BLaER1 (cell line): ENCODE results near the gene ZPBP.
"Not testable (repeated sequence)": the region's sequence is repeated elsewhere in the genome, so short reads cannot be mapped to it uniquely, and the experiment has no call there.

Experiments
- H3K27ac ChIP-seq: shearing (Covaris generic); formaldehyde crosslinking; 2 replicates; pipeline ENCODE4 v1.8.1; 2022
- H3K27me3 ChIP-seq: shearing (Covaris generic); formaldehyde crosslinking; 2 replicates; pipeline ENCODE4 v1.8.1; 2022
- H3K36me3 ChIP-seq: shearing (Covaris generic); formaldehyde crosslinking; 2 replicates; pipeline ENCODE4 v1.8.1; 2022
- H3K4me1 ChIP-seq: shearing (Covaris generic); formaldehyde crosslinking; 2 replicates; pipeline ENCODE4 v1.8.1; 2022
- H3K4me2 ChIP-seq: shearing (Covaris generic); formaldehyde crosslinking; 2 replicates; pipeline ENCODE4 v1.8.1; 2022
- H3K4me3 ChIP-seq: shearing (Covaris generic); formaldehyde crosslinking; 2 replicates; pipeline ENCODE4 v1.8.1; 2022
- H3K9ac ChIP-seq: shearing (Covaris generic); formaldehyde crosslinking; 2 replicates; pipeline ENCODE4 v1.8.1; 2022
- H3K9me3 ChIP-seq: shearing (Covaris generic); formaldehyde crosslinking; 2 replicates; pipeline ENCODE4 v1.8.1; 2022
- H4K20me1 ChIP-seq: shearing (Covaris generic); formaldehyde crosslinking; 2 replicates; pipeline ENCODE4 v1.8.1; 2022
- Cebpa-rat ChIP-seq: shearing (Covaris generic); IDR thresholded peaks from 2 replicates; pipeline ENCODE4 v1.8.1; 2022

The ZPBP gene

DNA sequence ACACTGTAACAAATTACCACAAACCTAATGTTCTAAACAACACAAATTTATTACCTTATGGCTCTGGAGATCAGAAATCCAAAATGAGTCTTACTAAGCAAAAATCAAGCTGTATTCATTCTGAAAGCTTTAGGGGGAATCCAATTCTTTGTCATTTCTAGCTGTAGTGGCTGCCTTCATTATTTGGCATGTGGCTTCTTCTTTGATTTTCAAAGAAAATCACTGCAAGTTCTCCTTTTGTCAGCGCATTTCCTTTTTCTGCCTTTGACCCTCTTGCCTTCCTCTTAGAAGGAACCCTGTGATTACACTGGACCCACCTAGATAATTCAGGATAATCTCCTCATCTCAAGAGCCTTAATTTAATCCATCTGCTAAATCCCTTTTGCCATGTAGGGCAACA lies 36.9 kb downstream of the ZPBP start:
- no peaks in the 10 kb centered on the region for H3K27me3 ChIP-seq
- H3K9me3 ChIP-seq, result no peaks in the 10 kb centered on the region
- H4K20me1 ChIP-seq, result no peaks in the 10 kb centered on the region
- H3K36me3 ChIP-seq, result no peaks in the 10 kb centered on the region
- H3K9ac ChIP-seq, result no peak overlapping the region
- H3K4me2 ChIP-seq, result no peak overlapping the region
- no peak for TF ChIP-seq Cebpa-rat
- no peak overlapping the region for H3K4me3 ChIP-seq
- no peak overlapping the region for H3K27ac ChIP-seq
- no peaks in the 10 kb centered on the region for H3K4me1 ChIP-seq

DNA sequence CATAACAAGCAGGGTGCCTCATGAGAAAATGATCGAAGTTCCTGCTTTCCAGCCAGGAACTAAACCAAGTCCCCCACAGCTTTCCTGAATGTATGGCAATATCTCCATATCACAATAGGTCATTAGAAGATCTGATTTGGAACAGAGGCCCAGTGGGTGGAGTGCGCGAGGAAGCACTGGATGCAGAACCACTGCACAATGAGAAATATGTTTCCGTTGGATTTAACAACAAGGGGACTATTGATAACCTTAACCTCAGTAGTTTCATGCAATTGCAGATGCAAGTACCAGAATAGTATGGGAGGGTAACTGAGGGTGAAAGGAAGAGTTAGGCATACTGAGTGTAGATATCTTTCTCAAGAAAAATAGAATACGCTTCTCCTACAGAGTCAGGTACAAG lies 45.3 kb downstream of the ZPBP start:
- Histone ChIP-seq H3K36me3 (no peaks in the 10 kb centered on the region), H3K27ac (no peak overlapping the region), H3K4me1 (no peaks in the 10 kb centered on the region), H3K27me3 (no peaks in the 10 kb centered on the region), H3K9me3 (peaks cover 11% of the 10 kb centered on the region; the same call in 1 of the 2 replicates), H3K4me3 (no peak overlapping the region), H4K20me1 (no peaks in the 10 kb centered on the region), H3K9ac (no peak overlapping the region), H3K4me2 (no peak overlapping the region)
- no peak for TF ChIP-seq Cebpa-rat

- H3K9ac ChIP-seq, H3K27me3 ChIP-seq, H3K27ac ChIP-seq, H3K9me3 ChIP-seq, H3K36me3 ChIP-seq, H4K20me1 ChIP-seq, H3K4me2 ChIP-seq, H3K4me3 ChIP-seq, H3K4me1 ChIP-seq: not testable (repeated sequence)
Measured at GRCh38 chr7:50041165-50041564, 51.9 kb downstream of the ZPBP start.

- Histone ChIP-seq H3K36me3 (no peaks in the 10 kb centered on the region), H3K27me3 (no peaks in the 10 kb centered on the region), H3K4me1 (no peaks in the 10 kb centered on the region), H3K9ac (no peak overlapping the region), H3K9me3 (no peaks in the 10 kb centered on the region), H4K20me1 (no peaks in the 10 kb centered on the region), H3K27ac (no peak overlapping the region), H3K4me3 (no peak overlapping the region), H3K4me2 (no peak overlapping the region)
- no peak for TF ChIP-seq Cebpa-rat
Measured at GRCh38 chr7:50037086-50037485, 56.0 kb downstream of the ZPBP start.

DNA sequence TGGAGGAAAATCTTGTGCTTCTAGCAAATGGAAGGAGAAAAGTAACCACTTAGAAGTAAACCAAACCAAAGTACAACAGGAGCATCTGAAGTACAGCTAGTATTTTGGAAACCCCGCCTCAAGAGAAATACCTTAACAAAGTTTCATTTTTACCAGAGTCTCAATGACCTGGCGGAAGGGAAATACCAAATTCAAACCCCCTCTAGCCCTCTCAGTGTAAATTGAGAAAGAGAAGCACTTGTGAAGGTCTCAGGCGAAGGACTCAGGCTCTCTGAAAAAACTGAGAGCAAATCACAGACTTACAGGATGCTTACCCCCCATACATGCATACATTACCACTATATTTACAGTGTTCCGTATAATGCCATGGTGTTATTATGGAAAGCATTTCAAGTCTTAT lies 70.1 kb downstream of the ZPBP start:
- H3K4me3 ChIP-seq, result no peak overlapping the region
- no peak overlapping the region for H3K9ac ChIP-seq
- H3K27me3 ChIP-seq, result no peaks in the 10 kb centered on the region
- H3K4me1 ChIP-seq, result no peaks in the 10 kb centered on the region
- H3K9me3 ChIP-seq, result no peaks in the 10 kb centered on the region
- H3K27ac ChIP-seq, result no peak overlapping the region
- H4K20me1 ChIP-seq, result no peaks in the 10 kb centered on the region
- no peaks in the 10 kb centered on the region for H3K36me3 ChIP-seq
- TF ChIP-seq Cebpa-rat, result no peak
- no peak overlapping the region for H3K4me2 ChIP-seq

DNA sequence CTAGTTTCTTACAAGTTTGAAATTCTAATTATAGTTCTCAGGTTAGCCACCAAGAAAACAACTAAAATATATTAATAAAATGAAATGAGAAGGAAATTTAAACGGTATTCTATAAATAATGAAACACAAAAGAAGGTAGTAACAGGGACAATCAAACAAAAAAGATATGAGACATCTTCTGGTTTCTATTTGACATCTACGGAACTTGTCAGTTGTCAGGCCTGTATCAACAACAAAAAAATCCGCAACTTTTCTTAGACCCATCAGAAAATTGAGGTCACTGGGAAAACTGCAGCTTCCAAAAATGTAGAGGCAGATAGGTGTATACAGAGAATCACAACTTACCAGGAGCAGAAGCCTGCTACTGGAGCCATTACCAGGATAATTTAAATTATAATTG lies 70.6 kb downstream of the ZPBP start:
- Histone ChIP-seq H3K9ac (no peak overlapping the region), H3K9me3 (no peaks in the 10 kb centered on the region), H3K27ac (no peak overlapping the region), H3K4me3 (no peak overlapping the region), H3K36me3 (no peaks in the 10 kb centered on the region), H3K4me2 (no peak overlapping the region), H3K4me1 (no peaks in the 10 kb centered on the region), H3K27me3 (no peaks in the 10 kb centered on the region), H4K20me1 (no peaks in the 10 kb centered on the region)
- no peak for TF ChIP-seq Cebpa-rat

GRCh38 chr7:49995681-49996080 lies 97.4 kb downstream of the ZPBP start:
- H3K4me2 ChIP-seq, result no peak overlapping the region
- no peaks in the 10 kb centered on the region for H3K36me3 ChIP-seq
- H3K27ac ChIP-seq, result no peak overlapping the region
- no peaks in the 10 kb centered on the region for H3K9me3 ChIP-seq
- H3K4me1 ChIP-seq, result no peaks in the 10 kb centered on the region
- H3K4me3 ChIP-seq, result no peak overlapping the region
- H4K20me1 ChIP-seq, result no peaks in the 10 kb centered on the region
- no peak overlapping the region for H3K9ac ChIP-seq
- no peak for TF ChIP-seq Cebpa-rat
- no peaks in the 10 kb centered on the region for H3K27me3 ChIP-seq

GRCh38 chr7:49986191-49986590 lies 106.9 kb downstream of the ZPBP start:
- H3K36me3 ChIP-seq, result no peaks in the 10 kb centered on the region
- H3K4me2 ChIP-seq, result no peak overlapping the region
- no peak overlapping the region for H3K27ac ChIP-seq
- H4K20me1 ChIP-seq, result no peaks in the 10 kb centered on the region
- no peaks in the 10 kb centered on the region for H3K27me3 ChIP-seq
- H3K9ac ChIP-seq, result no peak overlapping the region
- no peak for TF ChIP-seq Cebpa-rat
- no peak overlapping the region for H3K4me3 ChIP-seq
- no peaks in the 10 kb centered on the region for H3K4me1 ChIP-seq
- H3K9me3 ChIP-seq, result peaks cover 18% of the 10 kb centered on the region

DNA sequence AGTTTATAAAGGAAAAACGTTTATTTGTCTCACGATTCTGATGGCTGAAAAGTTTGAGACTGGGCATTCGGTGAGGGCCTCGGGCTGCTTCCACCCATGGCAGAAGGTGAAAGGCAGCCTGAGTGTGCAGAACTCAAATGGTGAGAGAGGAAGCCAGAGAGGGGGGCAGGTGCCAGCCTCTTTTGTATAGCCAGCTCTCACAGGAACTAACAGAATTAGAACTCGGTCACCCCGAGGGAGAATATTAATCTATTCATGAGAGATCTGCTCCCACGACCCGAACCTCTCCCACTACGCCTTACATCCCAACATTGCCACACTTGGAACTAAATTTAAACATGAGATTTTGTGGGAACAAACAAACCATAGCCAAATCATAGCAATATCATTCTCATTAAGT lies 112.6 kb downstream of the ZPBP start:
- no peaks in the 10 kb centered on the region for H3K4me1 ChIP-seq
- no peak overlapping the region for H3K4me2 ChIP-seq
- no peak overlapping the region for H3K27ac ChIP-seq
- no peak overlapping the region for H3K9ac ChIP-seq
- no peak overlapping the region for H3K4me3 ChIP-seq
- no peak for TF ChIP-seq Cebpa-rat
- H3K36me3 ChIP-seq, result no peaks in the 10 kb centered on the region
- H3K27me3 ChIP-seq, result no peaks in the 10 kb centered on the region
- H3K9me3 ChIP-seq, result no peaks in the 10 kb centered on the region
- no peaks in the 10 kb centered on the region for H4K20me1 ChIP-seq

DNA sequence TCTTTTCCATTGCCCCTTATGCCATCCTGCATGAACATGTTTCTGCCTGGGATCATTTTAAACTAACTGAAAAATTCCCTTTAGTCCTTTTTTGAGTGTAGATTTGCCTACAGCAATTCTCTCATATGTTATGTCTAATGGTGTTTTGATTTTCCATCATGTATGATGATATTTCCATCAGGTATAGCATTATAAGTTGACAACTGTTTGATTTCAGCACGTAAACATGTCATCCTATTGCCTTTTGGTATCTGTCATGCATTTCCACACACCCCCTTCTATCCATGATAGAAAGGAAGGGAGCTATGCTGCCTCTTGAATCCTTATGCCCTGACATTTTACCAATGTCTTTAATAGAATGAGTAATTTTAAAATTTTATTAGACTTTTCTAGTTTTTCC lies 116.8 kb downstream of the ZPBP start:
- no peaks in the 10 kb centered on the region for H4K20me1 ChIP-seq
- H3K36me3 ChIP-seq, result no peaks in the 10 kb centered on the region
- H3K4me2 ChIP-seq, result no peak overlapping the region
- H3K9ac ChIP-seq, result no peak overlapping the region
- H3K9me3 ChIP-seq, result no peaks in the 10 kb centered on the region
- H3K4me1 ChIP-seq, result no peaks in the 10 kb centered on the region
- H3K4me3 ChIP-seq, result no peak overlapping the region
- H3K27ac ChIP-seq, result no peak overlapping the region
- no peaks in the 10 kb centered on the region for H3K27me3 ChIP-seq
- no peak for TF ChIP-seq Cebpa-rat

DNA sequence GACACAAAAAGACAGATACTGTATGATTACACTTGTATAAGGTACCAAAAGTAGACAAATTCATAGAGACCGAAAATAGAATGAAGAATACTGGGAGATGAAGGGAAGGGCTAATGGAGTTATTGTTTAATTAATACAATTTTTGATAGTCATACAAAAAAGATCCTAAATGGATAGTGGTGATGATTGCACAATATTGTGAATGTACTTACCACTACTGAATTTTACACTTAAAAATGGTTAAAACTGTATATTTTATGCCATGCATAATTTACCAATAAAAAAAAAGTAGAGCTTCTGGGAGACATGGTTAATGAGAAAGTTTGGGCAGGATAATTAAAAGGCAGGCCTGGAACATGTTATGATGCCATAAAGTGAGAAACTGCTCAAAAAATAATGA lies 119.0 kb downstream of the ZPBP start:
- no peaks in the 10 kb centered on the region for H3K4me1 ChIP-seq
- no peaks in the 10 kb centered on the region for H3K9me3 ChIP-seq
- H3K36me3 ChIP-seq, result no peaks in the 10 kb centered on the region
- H3K4me2 ChIP-seq, result no peak overlapping the region
- H3K4me3 ChIP-seq, result no peak overlapping the region
- TF ChIP-seq Cebpa-rat, result no peak
- no peak overlapping the region for H3K27ac ChIP-seq
- H3K9ac ChIP-seq, result no peak overlapping the region
- no peaks in the 10 kb centered on the region for H3K27me3 ChIP-seq
- H4K20me1 ChIP-seq, result no peaks in the 10 kb centered on the region
